Endothelial cell of umbilical vein (primary cell): Measurements from ENCODE around the gene SKI. TPM values are rescaled to one million over a fixed set of nuclear protein-coding genes. Genes with fewer than 3 reads are reported as not detected.

Experiments
- BruUV-seq: library from RNA; stranded (reverse); fragments of 400-500 nt; replicated peaks from 2 replicates; lab custom pipeline; 2021; lab: Mats Ljungman, UMichigan
- CTCF ChIA-PET: fragments of 300-600, 350-600 bp; sonication (Branson Sonifier 250); formaldehyde crosslinking; loops from one replicate; lab custom pipeline; 2021; ENCODE audit warnings: antibody characterized with exemption, inconsistent platforms; lab: Charles Lee
- POLR2A ChIA-PET: fragments of 300-600, 350-600 bp; sonication (Branson Sonifier 250); formaldehyde crosslinking; loops from one replicate; lab custom pipeline; 2021; ENCODE audit warnings: antibody characterized with exemption, inconsistent platforms; lab: Charles Lee
- DNase-seq: peaks from one replicate; pipeline ENCODE4 v3.0.0-alpha.2; 2011; ENCODE audit warnings: low read depth, low spot score
- FAIRE-seq: peaks from 2 replicates; lab custom pipeline; 2011; peaks lifted over from hg19 to GRCh38; lab: Jason Lieb, UNC
- H2AFZ ChIP-seq: 2 replicates; pipeline ENCODE4 v1.6.0; 2012; ENCODE audit warnings: low read depth, low read length, control low read depth, inconsistent platforms
- H3K27ac ChIP-seq: 2 replicates; pipeline ENCODE4 v1.5.1; 2011; ENCODE audit warnings: low read depth, mild to moderate bottlenecking, control low read depth, low read length, moderate library complexity; ENCODE audit not compliant: insufficient read depth
- H3K27me3 ChIP-seq, 2 experiments: 2 replicates each; pipeline versions ENCODE4 v1.6.0 to v1.6.1; 2011; ENCODE audit warnings: low read length in 2 of 2, mixed read lengths in 1 of 2; ENCODE audit not compliant: control insufficient read depth in 2 of 2, insufficient read depth in 2 of 2
- H3K36me3 ChIP-seq, 2 experiments: 2 replicates in 1 of 2; 3 replicates in 1 of 2; pipeline ENCODE4 v1.5.1; 2011; ENCODE audit warnings: low read length in 2 of 2, mild to moderate bottlenecking in 1 of 2, moderate library complexity in 1 of 2; ENCODE audit not compliant: control insufficient read depth in 2 of 2, insufficient read depth in 2 of 2; ENCODE audit errors: extremely low read depth in 1 of 2
- H3K4me1 ChIP-seq: 3 replicates; pipeline ENCODE4 v1.5.1; 2011; ENCODE audit warnings: mild to moderate bottlenecking, low read length; ENCODE audit not compliant: control insufficient read depth, insufficient read depth; ENCODE audit errors: extremely low read depth
- H3K4me2 ChIP-seq: 2 replicates; pipeline ENCODE4 v1.6.1; 2011; ENCODE audit warnings: low read length, control low read depth, mixed read lengths; ENCODE audit not compliant: insufficient read depth
- H3K4me3 ChIP-seq, 3 experiments: fragments of 200-600 bp in 1 of 3; sonication (generic), shearing (Covaris generic) in 1 of 3; replicated peaks in 1 of 3; 2 replicates each; pipeline ENCODE4 v1.5.1; 2011 to 2016; ENCODE audit warnings: control low read depth in 3 of 3, low read length in 3 of 3, mild to moderate bottlenecking in 2 of 3, inconsistent platforms in 1 of 3, low read depth in 1 of 3, moderate library complexity in 1 of 3; ENCODE audit not compliant: insufficient read depth in 1 of 3
- H3K79me2 ChIP-seq: 2 replicates; pipeline ENCODE4 v1.6.0; 2012; ENCODE audit warnings: low read length, inconsistent platforms; ENCODE audit not compliant: control insufficient read depth, insufficient read depth
- H3K9ac ChIP-seq: replicated peaks from 2 replicates; pipeline ENCODE3; 2011; ENCODE audit warnings: low read length, control low read depth; ENCODE audit not compliant: insufficient read depth; ENCODE audit errors: extremely low read depth
- H3K9me1 ChIP-seq: replicated peaks from 3 replicates; pipeline ENCODE4 v1.6.0; 2011; ENCODE audit warnings: mild to moderate bottlenecking, low read length; ENCODE audit not compliant: control insufficient read depth, insufficient read depth; ENCODE audit errors: extremely low read depth
- H3K9me3 ChIP-seq: replicated peaks from 2 replicates; pipeline ENCODE4 v1.5.1; 2012; ENCODE audit warnings: low read length, inconsistent platforms; ENCODE audit not compliant: control insufficient read depth, insufficient read depth
- H4K20me1 ChIP-seq: replicated peaks from 2 replicates; pipeline ENCODE3; 2011; ENCODE audit warnings: mild to moderate bottlenecking, low read length; ENCODE audit not compliant: control insufficient read depth, insufficient read depth; ENCODE audit errors: extremely low read depth
- EZH2 ChIP-seq: IDR thresholded peaks from 2 replicates; pipeline ENCODE4 v1.6.1; 2012; ENCODE audit warnings: borderline replicate concordance, low read depth, mild to moderate bottlenecking, moderate library complexity, low read length, inconsistent platforms; ENCODE audit not compliant: severe bottlenecking
- FOS ChIP-seq: IDR thresholded peaks from 2 replicates; pipeline ENCODE4 v1.6.1; 2011; ENCODE audit warnings: mild to moderate bottlenecking, low read length, moderate library complexity, borderline replicate concordance; ENCODE audit not compliant: insufficient read depth
- GATA2 ChIP-seq: IDR thresholded peaks from 2 replicates; pipeline ENCODE4 v1.7.0; 2011; ENCODE audit warnings: low read depth, mild to moderate bottlenecking, moderate library complexity, mixed read lengths, low read length; ENCODE audit not compliant: insufficient read length, insufficient read depth
- JUN ChIP-seq: IDR thresholded peaks from 2 replicates; pipeline ENCODE4 v1.6.1; 2011; ENCODE audit warnings: borderline replicate concordance, low read depth; ENCODE audit not compliant: insufficient read length, insufficient read depth
- MYC ChIP-seq: IDR thresholded peaks from one replicate; pipeline ENCODE4 v1.6.1; 2011; ENCODE audit warnings: mild to moderate bottlenecking, low read depth, low read length
- POLR2A ChIP-seq: IDR thresholded peaks from 2 replicates; pipeline ENCODE4 v1.6.1; 2012; ENCODE audit warnings: low read depth, mild to moderate bottlenecking, control low read depth, low read length
- POLR2AphosphoS5 ChIP-seq: IDR thresholded peaks from 2 replicates; pipeline ENCODE4 v1.6.1; 2012; ENCODE audit warnings: low read depth, mild to moderate bottlenecking, control low read depth, low read length, moderate library complexity; ENCODE audit not compliant: insufficient read depth
- dilution Hi-C: fragments of 300-500 bp; cut with MboI; formaldehyde crosslinking; loops from one replicate; pipeline ENCODE4 v1.15.0; 2019; ENCODE audit warnings: low sequenced_read_pairs; ENCODE audit not compliant: extremely low pct_ligation_motif_present
- intact Hi-C: fragments of 100-400 bp; cut with micrococcal nuclease; formaldehyde crosslinking; loops from one replicate; pipeline ENCODE4 v1.10.0; 2022
- polyA plus RNA-seq, 4 experiments: library from polyadenylated mRNA; depleted of rRNA in 3 of 4; stranded (reverse) in 3 of 4; unstranded in 1 of 4; fragments of >200 nt; gene quantifications; 2 replicates each; pipeline versions ENCODE4 v1.2.1 to v1.2.3, GENCODE V29; 2011 to 2012; ENCODE audit warnings: missing spikeins in 1 of 4
- total RNA-seq: library from RNA; stranded (reverse); gene quantifications from 2 replicates; pipeline ENCODE4 v1.2.3, GENCODE V29; 2021
- TF ChIP-seq, protein P1 (sequence below), 2 donors: IDR thresholded peaks; 1 replicate in 1 of 2; 2 replicates in 1 of 2; pipeline ENCODE4 v1.5.1; 2011; ENCODE audit warnings: low read length in 2 of 2, mild to moderate bottlenecking in 2 of 2, moderate library complexity in 2 of 2, control low read depth in 1 of 2, inconsistent platforms in 1 of 2, low read depth in 1 of 2; ENCODE audit not compliant: insufficient read depth in 1 of 2; ENCODE audit errors: extremely low read depth in 1 of 2
- TF ChIP-seq, protein P2 (sequence below): IDR thresholded peaks from 2 replicates; pipeline ENCODE4 v1.6.1; 2011; ENCODE audit not compliant: insufficient read depth, insufficient read length

The SKI gene
- total and polyA plus RNA-seq, 2 donors (not counting 3 experiments of a cell fraction or from before 2014, with no cell fraction given), result 11.6 to 80.3 TPM

GRCh38 chr1:2276803-2277580, 48.9 kb downstream of the SKI start:
- DNase-seq (no peak), FAIRE-seq (peak; percentile 15)
- dilution Hi-C loops (no loop called here), intact Hi-C loops (no loop called here)
- Histone ChIP-seq H3K9me3 (no peaks in the 10 kb centered on the region), H3K36me3 (peaks cover 0 to 4% of the 10 kb centered on the region in 2 experiments), H3K4me2 (no peak overlapping the region), H2AFZ (no peak overlapping the region), H3K4me3 (no peak overlapping the region), H3K27ac (no peak overlapping the region), H3K79me2 (peaks cover 79% of the 10 kb centered on the region), H3K9me1 (no peaks in the 10 kb centered on the region), H3K4me1 (peaks cover 24% of the 10 kb centered on the region), H3K27me3 (no peaks in the 10 kb centered on the region), H4K20me1 (no peaks in the 10 kb centered on the region), H3K9ac (no peak overlapping the region)
- no TSS peak for BruUV-seq
- CTCF ChIA-PET, result interaction anchor here (0.8 to 1.9 kb wide), 4 partner anchors 10 to 82 kb away, joined by 3 to 4 read pairs (median 4); partner anchors contain the start of gene FAAP20
- TF ChIP-seq FOS (no peak), JUN (no peak), POLR2AphosphoS5 (no peak), MYC (no peak), EZH2 (no peak), GATA2 (no peak), POLR2A (no peak)
- TF ChIP-seq, protein P1, sequence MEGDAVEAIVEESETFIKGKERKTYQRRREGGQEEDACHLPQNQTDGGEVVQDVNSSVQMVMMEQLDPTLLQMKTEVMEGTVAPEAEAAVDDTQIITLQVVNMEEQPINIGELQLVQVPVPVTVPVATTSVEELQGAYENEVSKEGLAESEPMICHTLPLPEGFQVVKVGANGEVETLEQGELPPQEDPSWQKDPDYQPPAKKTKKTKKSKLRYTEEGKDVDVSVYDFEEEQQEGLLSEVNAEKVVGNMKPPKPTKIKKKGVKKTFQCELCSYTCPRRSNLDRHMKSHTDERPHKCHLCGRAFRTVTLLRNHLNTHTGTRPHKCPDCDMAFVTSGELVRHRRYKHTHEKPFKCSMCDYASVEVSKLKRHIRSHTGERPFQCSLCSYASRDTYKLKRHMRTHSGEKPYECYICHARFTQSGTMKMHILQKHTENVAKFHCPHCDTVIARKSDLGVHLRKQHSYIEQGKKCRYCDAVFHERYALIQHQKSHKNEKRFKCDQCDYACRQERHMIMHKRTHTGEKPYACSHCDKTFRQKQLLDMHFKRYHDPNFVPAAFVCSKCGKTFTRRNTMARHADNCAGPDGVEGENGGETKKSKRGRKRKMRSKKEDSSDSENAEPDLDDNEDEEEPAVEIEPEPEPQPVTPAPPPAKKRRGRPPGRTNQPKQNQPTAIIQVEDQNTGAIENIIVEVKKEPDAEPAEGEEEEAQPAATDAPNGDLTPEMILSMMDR (IDR thresholded peaks at IDR 0.05; ENCODE audit: extremely low read depth in 1 of 2, insufficient read depth in 1 of 2, low read depth in 1 of 2, low read length in 2 of 2), result no peak
- TF ChIP-seq, protein P2, sequence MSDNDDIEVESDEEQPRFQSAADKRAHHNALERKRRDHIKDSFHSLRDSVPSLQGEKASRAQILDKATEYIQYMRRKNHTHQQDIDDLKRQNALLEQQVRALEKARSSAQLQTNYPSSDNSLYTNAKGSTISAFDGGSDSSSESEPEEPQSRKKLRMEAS, result no peak
- POLR2A ChIA-PET, result no interaction called here
